HCT116 (cell line): ENCODE data around the gene PRLR. TPM values are rescaled to one million over a fixed set of nuclear protein-coding genes. Genes with fewer than 3 reads are reported as not detected.

Experiments used
- ATAC-seq: fragments of 200-7000 bp; cut with Tn5 transposase; 2 replicates; pipeline ENCODE4 v1.9.1; 2020; ENCODE audit warnings: mild to moderate bottlenecking, moderate library complexity
- BruUV-seq: library from RNA; stranded (reverse); fragments of 400-500 nt; replicated peaks from 2 replicates; lab custom pipeline; 2021; lab: Mats Ljungman, UMichigan
- CTCF ChIA-PET: fragments of 300-600 bp; sonication (Branson Sonifier 250); formaldehyde crosslinking; loops from one replicate; lab custom pipeline; 2021; ENCODE audit warnings: antibody characterized with exemption; lab: Charles Lee
- POLR2A ChIA-PET: fragments of 300-600, 350-600 bp; sonication (Branson Sonifier 250); formaldehyde crosslinking; loops from one replicate; lab custom pipeline; 2021; ENCODE audit warnings: antibody characterized with exemption; lab: Charles Lee
- RAD21 ChIA-PET, 2 experiments: fragments of 300-600 bp; sonication (Branson Sonifier 250); formaldehyde crosslinking; loops; one replicate each; lab custom pipeline; 2023; ENCODE audit warnings: low total read pairs in 2 of 2; ENCODE audit not compliant: uncharacterized antibody in 2 of 2, unreplicated experiment in 2 of 2, low non-redundant PET in 1 of 2; lab: Charles Lee
- DNase-seq: peaks from one replicate; pipeline ENCODE4 v3.0.0-alpha.2; 2010; ENCODE audit warnings: low read depth, low spot score
- H2AFZ ChIP-seq: fragments of 200-600 bp; shearing (Covaris generic), sonication (generic); 2 replicates; pipeline ENCODE4 v1.6.1; 2017; ENCODE audit warnings: low read depth, mixed run types, mixed read lengths, antibody characterized with exemption, low read length; ENCODE audit not compliant: poor library complexity, severe bottlenecking
- H3K27ac ChIP-seq: 2 replicates; pipeline ENCODE4 v1.5.1; 2012; ENCODE audit warnings: low read depth, low read length
- H3K27me3 ChIP-seq: fragments of 200-600 bp; sonication (generic); 2 replicates; pipeline ENCODE4 v1.6.1; 2016; ENCODE audit warnings: mixed run types, low read length, mixed read lengths; ENCODE audit not compliant: insufficient read depth
- H3K36me3 ChIP-seq, 2 experiments: fragments of 200-500 bp in 1 of 2; fragments of 200-600 bp in 1 of 2; sonication (Bioruptor generic) in 1 of 2; sonication (generic) in 1 of 2; 2 replicates each; pipeline versions ENCODE4 v1.5.1 to v1.6.1; 2014 to 2016; ENCODE audit warnings: low read length in 2 of 2, inconsistent platforms in 1 of 2, mixed read lengths in 1 of 2, mixed run types in 1 of 2; ENCODE audit not compliant: insufficient read depth in 2 of 2, control insufficient read depth in 1 of 2
- H3K4me1 ChIP-seq, 2 experiments: fragments of 200-600 bp in 1 of 2; sonication (generic) in 1 of 2; 2 replicates each; pipeline versions ENCODE4 v1.5.1 to v1.6.1; 2012 to 2017; ENCODE audit warnings: low read length in 2 of 2, inconsistent platforms in 1 of 2, mild to moderate bottlenecking in 1 of 2, mixed read lengths in 1 of 2, mixed run types in 1 of 2, moderate library complexity in 1 of 2; ENCODE audit not compliant: insufficient read depth in 2 of 2, control insufficient read depth in 1 of 2
- H3K4me2 ChIP-seq: fragments of 200-600 bp; sonication (generic); 2 replicates; pipeline ENCODE4 v1.6.1; 2017; ENCODE audit warnings: mixed run types, low read length, mixed read lengths
- H3K4me3 ChIP-seq, 2 experiments: fragments of 200-600 bp in 1 of 2; sonication (generic) in 1 of 2; replicated peaks in 1 of 2; 2 replicates each; pipeline ENCODE4 v1.5.1; 2011 to 2016; ENCODE audit warnings: low read length in 2 of 2, control low read depth in 1 of 2, low read depth in 1 of 2, mild to moderate bottlenecking in 1 of 2, mixed read lengths in 1 of 2, mixed run types in 1 of 2
- H3K79me2 ChIP-seq: fragments of 200-600 bp; sonication (generic); 2 replicates; pipeline ENCODE4 v1.6.1; 2017; ENCODE audit warnings: mild to moderate bottlenecking, mixed run types, low read length, moderate library complexity, mixed read lengths; ENCODE audit not compliant: insufficient read depth
- H3K9ac ChIP-seq: fragments of 200-600 bp; sonication (generic); 2 replicates; pipeline ENCODE4 v1.6.1; 2016; ENCODE audit warnings: low read length, mixed read lengths
- H3K9me2 ChIP-seq: fragments of 200-600 bp; sonication (generic), shearing (Covaris generic); 2 replicates; pipeline ENCODE4 v1.6.1; 2017; ENCODE audit warnings: mixed run types, mild to moderate bottlenecking, moderate library complexity; ENCODE audit not compliant: insufficient read depth
- H3K9me3 ChIP-seq, 2 experiments: fragments of 200-500 bp in 1 of 2; fragments of 200-600 bp in 1 of 2; sonication (Bioruptor generic) in 1 of 2; sonication (generic) in 1 of 2; 2 replicates each; pipeline ENCODE4 v1.6.1; 2014 to 2017; ENCODE audit warnings: low read length in 2 of 2, mixed read lengths in 2 of 2, inconsistent platforms in 1 of 2, low read depth in 1 of 2, mild to moderate bottlenecking in 1 of 2, mixed run types in 1 of 2, moderate library complexity in 1 of 2; ENCODE audit not compliant: control insufficient read depth in 1 of 2, insufficient read depth in 1 of 2
- H4K20me1 ChIP-seq: fragments of 200-600 bp; sonication (generic), shearing (Covaris generic); 2 replicates; pipeline ENCODE4 v1.6.1; 2017; ENCODE audit warnings: mixed run types, mild to moderate bottlenecking, moderate library complexity; ENCODE audit not compliant: insufficient read depth
- CBX3 ChIP-seq: IDR thresholded peaks from 2 replicates; pipeline ENCODE4 v1.6.1; 2012; ENCODE audit warnings: low read depth
- CEBPB ChIP-seq: IDR thresholded peaks from 2 replicates; pipeline ENCODE4 v1.6.1; 2012; ENCODE audit warnings: low read depth
- ELF1 ChIP-seq: IDR thresholded peaks from 2 replicates; pipeline ENCODE4 v1.6.1; 2012; ENCODE audit warnings: low read depth, borderline replicate concordance
- EZH2 ChIP-seq: fragments of 200-600 bp; sonication (generic); IDR thresholded peaks from 2 replicates; pipeline ENCODE4 v1.6.1; 2017; ENCODE audit warnings: antibody characterized with exemption, mixed run types
- EZH2phosphoT487 ChIP-seq: fragments of 200-600 bp; IDR thresholded peaks from 2 replicates; pipeline ENCODE4 v1.6.1; 2018; ENCODE audit warnings: antibody characterized with exemption, borderline replicate concordance
- MAX ChIP-seq: IDR thresholded peaks from 2 replicates; pipeline ENCODE4 v1.6.1; 2012
- POLR2AphosphoS5 ChIP-seq: IDR thresholded peaks from 2 replicates; pipeline ENCODE4 v1.6.1; 2011; ENCODE audit warnings: mild to moderate bottlenecking, low read depth, low read length, moderate library complexity
- RAD21 ChIP-seq: IDR thresholded peaks from 2 replicates; pipeline ENCODE4 v1.6.1; 2012; ENCODE audit warnings: low read depth, mild to moderate bottlenecking
- SIN3A ChIP-seq: IDR thresholded peaks from 2 replicates; pipeline ENCODE4 v1.6.1; 2012; ENCODE audit warnings: low read depth
- SRF ChIP-seq: IDR thresholded peaks from 2 replicates; pipeline ENCODE4 v1.6.1; 2012; ENCODE audit warnings: low read depth
- ZFX ChIP-seq: fragments of 450-650 bp; IDR thresholded peaks from 2 replicates; pipeline ENCODE4 v1.6.1; 2017
- intact Hi-C: fragments of 100-400 bp; cut with micrococcal nuclease; formaldehyde crosslinking; loops from 2 replicates; pipeline ENCODE4 v1.10.0; 2022
- total RNA-seq: library from RNA; stranded (reverse); gene quantifications from one replicate; pipeline ENCODE4 v1.2.1, GENCODE V29; 2021; ENCODE audit not compliant: unreplicated experiment
- TF ChIP-seq, protein P1 (sequence below), 3 experiments: fragments of 200-600 bp in 1 of 3; sonication (generic) in 1 of 3; IDR thresholded peaks in 2 of 3; conservative IDR thresholded peaks in 1 of 3; 2 replicates each; pipeline ENCODE4 v1.5.1; 2012 to 2017; ENCODE audit warnings: low read depth in 2 of 3, low read length in 2 of 3, antibody characterized with exemption in 1 of 3, borderline replicate concordance in 1 of 3, control low read depth in 1 of 3, mild to moderate bottlenecking in 1 of 3, mixed read lengths in 1 of 3, mixed run types in 1 of 3, moderate library complexity in 1 of 3; ENCODE audit not compliant: insufficient read depth in 1 of 3
- TF ChIP-seq, protein P2 (sequence below): IDR thresholded peaks from 2 replicates; pipeline ENCODE4 v1.6.1; 2012; ENCODE audit warnings: low read depth
- TF ChIP-seq, protein P3 (sequence below): IDR thresholded peaks from 2 replicates; pipeline ENCODE4 v1.6.1; 2011; ENCODE audit warnings: mild to moderate bottlenecking, low read length, moderate library complexity; ENCODE audit not compliant: insufficient replicate concordance; ENCODE audit errors: extremely low read depth

The PRLR gene
- total RNA-seq, 1 experiment from 2014 or later: 0.10 TPM

- intact Hi-C loops: loop anchor here (2.0 to 5.0 kb wide), 2 partner anchors 111 to 728 kb away; no protein-coding TSS in a partner anchor
- H3K27me3 ChIP-seq: peaks cover 49% of the 10 kb centered on the region
- TF ChIP-seq EZH2phosphoT487: no peak
- TF ChIP-seq CBX3: no peak
- TF ChIP-seq RAD21: no peak
- TF ChIP-seq, protein P1, sequence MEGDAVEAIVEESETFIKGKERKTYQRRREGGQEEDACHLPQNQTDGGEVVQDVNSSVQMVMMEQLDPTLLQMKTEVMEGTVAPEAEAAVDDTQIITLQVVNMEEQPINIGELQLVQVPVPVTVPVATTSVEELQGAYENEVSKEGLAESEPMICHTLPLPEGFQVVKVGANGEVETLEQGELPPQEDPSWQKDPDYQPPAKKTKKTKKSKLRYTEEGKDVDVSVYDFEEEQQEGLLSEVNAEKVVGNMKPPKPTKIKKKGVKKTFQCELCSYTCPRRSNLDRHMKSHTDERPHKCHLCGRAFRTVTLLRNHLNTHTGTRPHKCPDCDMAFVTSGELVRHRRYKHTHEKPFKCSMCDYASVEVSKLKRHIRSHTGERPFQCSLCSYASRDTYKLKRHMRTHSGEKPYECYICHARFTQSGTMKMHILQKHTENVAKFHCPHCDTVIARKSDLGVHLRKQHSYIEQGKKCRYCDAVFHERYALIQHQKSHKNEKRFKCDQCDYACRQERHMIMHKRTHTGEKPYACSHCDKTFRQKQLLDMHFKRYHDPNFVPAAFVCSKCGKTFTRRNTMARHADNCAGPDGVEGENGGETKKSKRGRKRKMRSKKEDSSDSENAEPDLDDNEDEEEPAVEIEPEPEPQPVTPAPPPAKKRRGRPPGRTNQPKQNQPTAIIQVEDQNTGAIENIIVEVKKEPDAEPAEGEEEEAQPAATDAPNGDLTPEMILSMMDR (IDR thresholded peaks at IDR 0.05 in 2 of 3, conservative IDR thresholded peaks at IDR 0.05 in 1 of 3; ENCODE audit: borderline replicate concordance in 1 of 3, insufficient read depth in 1 of 3, low read depth in 2 of 3, low read length in 2 of 3): no peak
- no peak for TF ChIP-seq ZFX
- no peak for TF ChIP-seq MAX
- no peak for TF ChIP-seq POLR2AphosphoS5
- TF ChIP-seq, all 23 proteins: peak for 0
- ATAC-seq: no peak
- RAD21 ChIA-PET: no interaction called here
- Histone ChIP-seq H3K9me3 (no peaks in the 10 kb centered on the region), H3K4me1 (no peaks in the 10 kb centered on the region), H3K36me3 (no peaks in the 10 kb centered on the region), H3K9me2 (no peaks in the 10 kb centered on the region), H3K27ac (no peak overlapping the region), H3K9ac (no peak overlapping the region), H4K20me1 (no peaks in the 10 kb centered on the region), H3K4me3 (no peak overlapping the region), H3K79me2 (no peaks in the 10 kb centered on the region), H3K4me2 (no peak overlapping the region), H2AFZ (no peak overlapping the region)
- POLR2A ChIA-PET: no interaction called here
- no peak for DNase-seq
- CTCF ChIA-PET: no interaction called here
- BruUV-seq: no TSS peak
Observed at GRCh38 chr5:35199886-35200285, 30.4 kb downstream of the PRLR start.

GRCh38 chr5:35198686-35199085 lies 31.6 kb downstream of the PRLR start:
- Histone ChIP-seq H3K4me2 (no peak overlapping the region), H3K36me3 (no peaks in the 10 kb centered on the region), H3K4me1 (no peaks in the 10 kb centered on the region), H3K79me2 (no peaks in the 10 kb centered on the region), H3K9me2 (no peaks in the 10 kb centered on the region), H3K27ac (no peak overlapping the region), H3K27me3 (peaks cover 53% of the 10 kb centered on the region), H3K9ac (no peak overlapping the region), H4K20me1 (no peaks in the 10 kb centered on the region), H3K9me3 (no peaks in the 10 kb centered on the region), H2AFZ (no peak overlapping the region), H3K4me3 (no peak overlapping the region)
- intact Hi-C loops: no loop called here
- ATAC-seq (no peak), DNase-seq (no peak)
- RAD21 ChIA-PET: no interaction called here
- no TSS peak for BruUV-seq
- POLR2A ChIA-PET: no interaction called here
- CTCF ChIA-PET: no interaction called here
- TF ChIP-seq SRF (no peak), SIN3A (no peak), RAD21 (no peak), CEBPB (no peak), CBX3 (no peak), ELF1 (no peak), EZH2 (no peak)
- TF ChIP-seq, protein P2, sequence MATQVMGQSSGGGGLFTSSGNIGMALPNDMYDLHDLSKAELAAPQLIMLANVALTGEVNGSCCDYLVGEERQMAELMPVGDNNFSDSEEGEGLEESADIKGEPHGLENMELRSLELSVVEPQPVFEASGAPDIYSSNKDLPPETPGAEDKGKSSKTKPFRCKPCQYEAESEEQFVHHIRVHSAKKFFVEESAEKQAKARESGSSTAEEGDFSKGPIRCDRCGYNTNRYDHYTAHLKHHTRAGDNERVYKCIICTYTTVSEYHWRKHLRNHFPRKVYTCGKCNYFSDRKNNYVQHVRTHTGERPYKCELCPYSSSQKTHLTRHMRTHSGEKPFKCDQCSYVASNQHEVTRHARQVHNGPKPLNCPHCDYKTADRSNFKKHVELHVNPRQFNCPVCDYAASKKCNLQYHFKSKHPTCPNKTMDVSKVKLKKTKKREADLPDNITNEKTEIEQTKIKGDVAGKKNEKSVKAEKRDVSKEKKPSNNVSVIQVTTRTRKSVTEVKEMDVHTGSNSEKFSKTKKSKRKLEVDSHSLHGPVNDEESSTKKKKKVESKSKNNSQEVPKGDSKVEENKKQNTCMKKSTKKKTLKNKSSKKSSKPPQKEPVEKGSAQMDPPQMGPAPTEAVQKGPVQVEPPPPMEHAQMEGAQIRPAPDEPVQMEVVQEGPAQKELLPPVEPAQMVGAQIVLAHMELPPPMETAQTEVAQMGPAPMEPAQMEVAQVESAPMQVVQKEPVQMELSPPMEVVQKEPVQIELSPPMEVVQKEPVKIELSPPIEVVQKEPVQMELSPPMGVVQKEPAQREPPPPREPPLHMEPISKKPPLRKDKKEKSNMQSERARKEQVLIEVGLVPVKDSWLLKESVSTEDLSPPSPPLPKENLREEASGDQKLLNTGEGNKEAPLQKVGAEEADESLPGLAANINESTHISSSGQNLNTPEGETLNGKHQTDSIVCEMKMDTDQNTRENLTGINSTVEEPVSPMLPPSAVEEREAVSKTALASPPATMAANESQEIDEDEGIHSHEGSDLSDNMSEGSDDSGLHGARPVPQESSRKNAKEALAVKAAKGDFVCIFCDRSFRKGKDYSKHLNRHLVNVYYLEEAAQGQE: no peak
- TF ChIP-seq, protein P3, sequence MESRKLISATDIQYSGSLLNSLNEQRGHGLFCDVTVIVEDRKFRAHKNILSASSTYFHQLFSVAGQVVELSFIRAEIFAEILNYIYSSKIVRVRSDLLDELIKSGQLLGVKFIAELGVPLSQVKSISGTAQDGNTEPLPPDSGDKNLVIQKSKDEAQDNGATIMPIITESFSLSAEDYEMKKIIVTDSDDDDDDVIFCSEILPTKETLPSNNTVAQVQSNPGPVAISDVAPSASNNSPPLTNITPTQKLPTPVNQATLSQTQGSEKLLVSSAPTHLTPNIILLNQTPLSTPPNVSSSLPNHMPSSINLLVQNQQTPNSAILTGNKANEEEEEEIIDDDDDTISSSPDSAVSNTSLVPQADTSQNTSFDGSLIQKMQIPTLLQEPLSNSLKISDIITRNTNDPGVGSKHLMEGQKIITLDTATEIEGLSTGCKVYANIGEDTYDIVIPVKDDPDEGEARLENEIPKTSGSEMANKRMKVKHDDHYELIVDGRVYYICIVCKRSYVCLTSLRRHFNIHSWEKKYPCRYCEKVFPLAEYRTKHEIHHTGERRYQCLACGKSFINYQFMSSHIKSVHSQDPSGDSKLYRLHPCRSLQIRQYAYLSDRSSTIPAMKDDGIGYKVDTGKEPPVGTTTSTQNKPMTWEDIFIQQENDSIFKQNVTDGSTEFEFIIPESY: no peak
